Brain pericyte (primary cell): ENCODE measurements around the gene ACOT8.
"Not testable (repeated sequence)": the region's sequence is repeated elsewhere in the genome, so short reads cannot be mapped to it uniquely, and the experiment has no call there.

ENCODE experiments used
- DNase-seq: peaks from one replicate; pipeline ENCODE4 v3.0.0-alpha.2; 2012; ENCODE audit warnings: low read depth, low spot score

ACOT8 gene

GRCh38 chr20:45857114-45857881 lies at the start of gene ACOT8, which contains the start of gene ZSWIM3:
ACOT8 (minus strand) TSS chr20:45857392; CDS start chr20:45857315, 77 bp downstream.
ZSWIM3 (plus strand) TSS chr20:45857614; CDS start chr20:45857826, 212 bp downstream.
- peak; percentile 98 for DNase-seq

DNA sequence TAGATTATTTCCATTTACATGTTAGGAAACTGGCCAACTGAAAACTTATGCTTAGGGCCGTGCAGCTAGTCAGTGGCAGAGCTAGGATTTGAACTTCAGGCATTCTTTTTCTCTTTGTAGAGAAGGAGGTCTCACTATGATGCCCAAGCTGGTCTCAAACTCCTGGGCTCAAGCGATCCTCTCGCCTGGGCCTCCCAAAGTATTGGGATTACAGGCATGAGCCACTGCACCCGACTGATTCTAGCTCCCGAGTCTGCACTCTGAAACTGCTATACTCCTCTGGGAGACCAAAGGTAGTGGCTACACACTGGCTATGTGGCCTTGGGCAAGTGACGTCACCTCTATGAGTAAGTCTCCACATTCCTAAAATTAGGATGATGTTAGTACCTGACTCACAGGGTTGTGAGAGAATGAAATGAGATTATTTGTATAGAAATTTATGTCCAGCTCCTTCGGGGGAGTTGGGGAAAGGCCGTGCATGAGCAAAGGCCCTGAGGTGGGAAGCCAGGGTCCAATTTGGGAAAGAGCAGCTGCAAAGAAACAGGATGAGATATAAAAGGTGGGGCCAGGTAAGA lies 48.4 kb upstream of the ACOT8 start:
- no peak for DNase-seq

- DNase-seq, result no peak
Measured at GRCh38 chr20:45904583-45905504, 47.7 kb upstream of the ACOT8 start.

- DNase-seq, result no peak
Measured at GRCh38 chr20:45902199-45902701, 45.1 kb upstream of the ACOT8 start.

DNA sequence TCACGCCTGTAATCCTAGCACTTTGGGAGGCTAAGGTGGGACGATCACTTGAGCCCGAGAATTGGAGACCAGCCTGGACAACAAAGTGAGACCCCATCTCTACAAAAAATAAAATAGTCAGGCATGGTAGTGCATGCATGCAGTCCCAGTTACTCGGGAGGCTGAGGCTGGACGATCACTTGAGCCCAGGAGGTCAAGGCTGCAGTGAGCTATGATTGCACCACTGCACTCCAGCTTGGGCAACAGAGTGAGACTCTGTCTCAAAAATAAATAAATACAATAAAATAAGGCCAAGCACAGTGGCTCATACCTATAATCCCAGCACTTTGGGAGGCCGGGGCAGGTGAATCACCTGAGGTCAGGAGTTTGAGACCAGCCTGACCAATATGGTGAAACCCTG lies 44.1 kb upstream of the ACOT8 start:
- not testable (repeated sequence) for DNase-seq

DNA sequence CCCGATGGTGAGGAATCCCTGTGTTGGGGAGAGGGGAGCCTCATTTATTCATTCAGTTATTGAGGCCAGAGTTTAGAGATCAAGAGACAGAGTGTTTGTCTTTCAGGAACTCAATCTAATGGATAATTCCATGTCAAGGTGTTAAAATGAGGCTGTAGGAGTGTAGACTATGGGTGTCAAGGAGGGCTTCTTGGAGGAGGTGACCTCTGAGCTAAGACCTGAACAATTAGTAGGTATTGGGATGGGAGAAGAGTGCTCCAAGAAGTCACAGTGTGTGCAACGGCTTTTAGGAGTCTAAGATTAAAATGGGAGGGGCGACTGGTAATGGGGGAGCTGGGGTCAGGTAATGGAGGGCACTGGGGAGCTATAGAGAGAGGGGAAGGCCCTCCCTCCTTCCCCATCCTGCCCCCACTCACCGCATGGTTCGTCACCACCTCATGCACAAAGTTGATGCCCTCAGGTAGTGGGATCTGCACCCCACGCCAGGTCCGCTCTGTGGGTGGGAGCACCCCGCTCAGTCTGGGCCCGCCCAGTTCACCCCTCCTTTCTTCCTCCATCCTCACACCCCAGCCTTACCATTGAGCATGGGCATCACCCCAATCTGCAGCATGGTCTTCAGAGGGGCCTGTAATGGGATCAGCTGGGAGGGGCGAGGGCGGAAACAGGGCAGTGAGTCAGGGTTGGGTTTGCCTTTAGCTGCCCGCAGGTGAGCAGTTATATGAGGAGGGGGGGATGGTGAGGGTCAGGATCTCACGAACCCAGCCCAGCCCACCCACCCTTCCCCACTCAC lies 42.0 kb upstream of the ACOT8 start:
- no peak for DNase-seq

DNA sequence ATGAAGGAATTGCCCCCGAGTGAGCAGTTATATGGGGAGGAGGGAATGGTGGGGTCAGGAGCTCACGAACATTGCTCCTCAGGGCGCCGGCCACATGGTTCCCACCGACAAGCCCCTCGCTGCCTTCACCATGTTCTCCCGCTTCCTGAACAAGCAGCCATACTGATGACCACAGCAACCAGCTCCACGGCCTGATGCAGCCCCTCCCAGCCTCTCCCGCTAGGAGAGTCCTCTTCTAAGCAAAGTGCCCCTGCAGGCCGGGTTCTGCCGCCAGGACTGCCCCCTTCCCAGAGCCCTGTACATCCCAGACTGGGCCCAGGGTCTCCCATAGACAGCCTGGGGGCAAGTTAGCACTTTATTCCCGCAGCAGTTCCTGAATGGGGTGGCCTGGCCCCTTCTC lies 41.1 kb upstream of the ACOT8 start:
- no peak for DNase-seq

DNA sequence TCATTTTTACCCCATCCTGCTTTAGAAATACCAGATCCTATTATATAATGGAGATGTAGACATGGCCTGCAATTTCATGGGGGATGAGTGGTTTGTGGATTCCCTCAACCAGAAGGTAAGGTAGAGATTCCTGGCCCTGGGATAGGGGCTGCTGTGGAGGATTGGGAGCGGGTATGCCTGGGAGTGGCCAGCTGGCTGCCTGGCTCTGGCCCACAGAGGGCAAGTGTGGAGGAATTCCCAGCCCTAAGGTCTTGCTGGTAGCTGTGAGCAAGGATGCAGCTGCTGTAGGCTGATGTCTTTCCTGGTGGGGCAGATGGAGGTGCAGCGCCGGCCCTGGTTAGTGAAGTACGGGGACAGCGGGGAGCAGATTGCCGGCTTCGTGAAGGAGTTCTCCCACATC lies 40.5 kb upstream of the ACOT8 start:
- no peak for DNase-seq

DNA sequence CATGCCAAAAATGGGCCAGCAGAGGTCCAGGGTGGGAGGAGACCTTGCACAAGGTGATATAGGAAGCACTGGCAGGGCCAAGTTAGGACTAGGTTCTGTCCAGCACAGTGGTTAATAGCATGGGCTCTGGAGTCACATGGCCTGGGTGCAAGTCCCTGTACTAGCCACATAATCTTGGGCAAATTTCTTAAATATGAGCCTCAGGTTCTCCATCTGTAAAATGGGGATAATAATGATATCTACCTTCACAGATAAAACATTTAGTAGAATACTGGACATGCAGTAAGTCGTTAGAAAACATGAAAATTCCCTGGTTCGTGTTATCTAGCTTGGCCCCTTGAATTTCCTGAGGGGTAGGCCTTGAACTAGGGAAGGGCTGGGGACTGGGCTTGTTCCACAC lies 40.1 kb upstream of the ACOT8 start:
- no peak for DNase-seq

DNA sequence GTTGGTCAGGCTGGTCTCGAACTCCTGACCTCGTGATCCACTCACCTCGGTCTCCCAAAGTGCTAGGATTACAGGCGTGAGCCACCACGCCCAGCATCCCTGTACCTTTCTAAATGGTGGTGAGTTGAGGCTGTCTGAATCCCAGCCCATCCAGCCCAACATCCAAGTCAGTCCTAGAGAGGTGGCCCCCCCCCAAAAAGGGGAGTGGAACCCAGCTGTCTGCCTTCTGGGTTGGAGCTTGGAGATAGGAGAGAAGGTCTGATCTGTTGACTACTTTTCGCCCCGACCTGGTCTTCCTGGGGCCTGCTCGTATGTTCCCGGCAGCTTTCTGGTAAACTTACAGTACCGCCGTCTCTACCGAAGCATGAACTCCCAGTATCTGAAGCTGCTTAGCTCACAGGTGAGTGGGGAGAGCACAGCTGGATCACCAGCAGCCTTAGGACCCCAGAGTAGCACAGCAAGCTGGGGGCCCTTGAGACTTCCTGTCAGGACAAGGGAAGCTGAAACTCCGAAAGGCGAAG lies 39.5 kb upstream of the ACOT8 start:
- DNase-seq, result no peak

- no peak for DNase-seq
Measured at GRCh38 chr20:45894797-45895196, 37.6 kb upstream of the ACOT8 start.

GRCh38 chr20:45893831-45894230 lies 36.6 kb upstream of the ACOT8 start:
- DNase-seq, result no peak

DNA sequence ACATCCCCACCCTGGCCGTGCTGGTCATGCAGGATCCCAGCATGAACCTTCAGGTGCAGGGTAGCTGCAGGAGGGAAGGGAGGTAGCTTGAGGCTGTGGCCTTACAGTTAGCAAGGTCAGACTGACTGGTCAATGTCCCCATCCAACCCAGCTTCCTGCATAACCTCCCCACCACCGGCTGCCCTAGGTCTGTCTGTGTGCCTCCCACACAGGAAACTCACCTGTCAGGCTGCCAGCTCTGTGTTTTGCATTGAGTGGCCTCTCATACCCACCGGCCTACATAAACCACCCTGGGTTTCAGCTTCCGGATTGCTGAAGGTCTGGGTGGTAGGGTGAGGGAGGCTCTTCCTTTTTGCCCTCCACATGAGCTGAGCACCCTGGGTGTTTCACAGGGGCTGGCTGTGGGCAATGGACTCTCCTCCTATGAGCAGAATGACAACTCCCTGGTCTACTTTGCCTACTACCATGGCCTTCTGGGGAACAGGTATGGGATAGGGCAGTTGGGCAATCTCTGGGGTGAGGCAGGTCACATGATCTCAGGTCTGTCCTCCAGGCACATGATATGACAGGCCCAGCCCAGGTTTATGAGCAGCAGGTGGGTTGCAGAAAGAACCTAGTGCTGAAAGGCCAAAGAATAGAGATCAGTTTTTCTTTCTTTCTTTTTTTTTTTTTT lies 35.8 kb upstream of the ACOT8 start:
- no peak for DNase-seq

DNA sequence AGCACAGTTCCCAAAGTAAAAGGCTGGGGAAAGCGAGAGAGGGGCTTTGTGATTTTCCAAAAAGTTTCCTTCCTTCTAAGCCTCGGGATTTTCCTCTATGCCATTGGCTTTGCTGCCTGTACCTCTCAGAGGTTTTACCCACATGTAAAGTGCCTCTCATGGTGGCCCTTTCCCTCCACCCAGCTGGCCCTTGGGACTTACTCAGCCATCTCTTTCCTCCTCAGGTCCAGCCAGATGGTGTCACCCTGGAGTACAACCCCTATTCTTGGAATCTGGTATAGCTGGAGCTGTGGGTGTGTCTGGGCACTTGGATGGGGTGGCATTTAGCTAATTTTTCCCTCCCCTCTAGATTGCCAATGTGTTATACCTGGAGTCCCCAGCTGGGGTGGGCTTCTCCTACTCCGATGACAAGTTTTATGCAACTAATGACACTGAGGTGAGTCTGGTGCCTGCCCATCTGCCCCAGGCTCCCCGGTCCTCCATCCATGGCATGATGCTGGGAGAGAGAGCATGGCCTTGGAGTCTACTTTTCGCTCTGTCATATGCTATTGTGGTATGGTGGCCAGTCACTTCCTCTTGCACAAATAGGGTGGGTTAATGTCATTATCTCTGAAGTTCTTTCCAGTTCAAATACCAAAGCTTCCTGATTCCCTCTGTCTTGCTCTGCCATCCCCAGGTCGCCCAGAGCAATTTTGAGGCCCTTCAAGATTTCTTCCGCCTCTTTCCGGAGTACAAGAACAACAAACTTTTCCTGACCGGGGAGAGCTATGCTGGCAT lies 35.0 kb upstream of the ACOT8 start:
- no peak for DNase-seq

GRCh38 chr20:45890985-45891983 lies 34.1 kb upstream of the ACOT8 start, which contains the start of the genes CTSA and NEURL2:
CTSA (plus strand) TSS chr20:45891335; CDS start chr20:45891569, 234 bp downstream.
NEURL2 (minus strand) TSS chr20:45891208; CDS start chr20:45890991, 217 bp downstream.
- peak; percentile 72 for DNase-seq

- DNase-seq, result peak; percentile 69
Measured at GRCh38 chr20:45890077-45890984, 33.1 kb upstream of the ACOT8 start.

DNA sequence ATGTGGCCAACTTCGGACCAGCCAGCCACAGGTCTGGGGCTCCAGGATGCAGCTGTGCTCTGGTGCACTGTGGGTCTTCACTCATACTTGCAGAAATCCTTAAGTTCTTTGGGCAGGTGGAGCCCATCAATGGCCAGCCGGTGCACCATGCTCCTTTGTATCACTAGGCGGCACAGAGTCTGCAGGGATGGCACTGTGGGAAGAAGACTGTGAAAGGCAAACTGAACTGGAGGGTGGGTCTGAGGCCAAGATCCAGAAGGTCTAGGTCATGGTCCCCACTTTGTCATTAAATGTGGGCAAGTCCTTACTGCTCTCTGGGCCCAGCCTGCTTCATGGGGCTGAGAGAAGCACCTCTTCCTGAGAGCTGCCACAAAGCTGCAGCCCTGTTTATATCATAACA lies 31.5 kb upstream of the ACOT8 start:
- DNase-seq, result no peak
